ENCODE measurements around the gene TFCP2L1.

The TFCP2L1 gene

DNA sequence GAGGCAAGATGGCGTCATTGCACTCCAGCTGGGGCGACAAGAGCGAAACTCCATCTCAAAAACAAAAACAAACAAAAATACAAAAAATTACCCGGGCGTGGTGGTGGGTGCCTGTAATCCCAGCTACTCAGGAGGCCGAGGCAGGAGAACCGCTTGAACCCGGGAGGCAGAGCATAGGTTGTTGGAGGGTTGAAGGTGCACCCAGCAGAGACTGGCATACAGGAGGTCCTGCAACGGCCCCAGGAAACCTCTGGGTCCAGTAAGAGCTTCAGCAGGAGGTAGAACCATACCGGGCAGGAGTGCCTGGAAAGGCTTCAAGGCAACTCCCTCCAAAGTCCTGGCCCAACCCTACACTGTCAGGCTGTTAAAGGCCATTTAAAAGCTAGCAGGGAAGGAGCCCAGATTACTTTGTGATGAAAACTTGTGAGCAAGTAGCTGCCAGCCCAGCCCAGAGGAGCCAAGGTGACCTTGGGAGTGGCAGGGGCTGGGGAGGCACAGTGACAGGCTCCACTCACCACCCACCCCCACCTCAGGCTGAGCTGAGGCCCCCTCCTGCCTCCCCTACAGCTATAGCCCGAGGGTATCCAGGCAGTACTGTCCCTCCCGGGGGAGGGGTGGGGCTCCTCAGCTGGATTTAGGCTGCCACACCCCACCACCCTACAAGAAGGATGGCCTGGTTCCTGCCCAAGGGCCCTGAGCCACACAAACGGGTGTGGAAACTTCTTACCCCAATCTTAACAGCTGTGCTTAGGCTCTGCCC, 28.1 kb downstream of the TFCP2L1 start:
- in situ Hi-C loops (cut with MboI; ENCODE audit: low pct_unique_long_range_greater_than_20kb, low sequenced_read_pairs, unreplicated experiment): no loop called here
- no peak for DNase-seq (ENCODE audit: low spot score)
- TF ChIP-seq, protein P1, sequence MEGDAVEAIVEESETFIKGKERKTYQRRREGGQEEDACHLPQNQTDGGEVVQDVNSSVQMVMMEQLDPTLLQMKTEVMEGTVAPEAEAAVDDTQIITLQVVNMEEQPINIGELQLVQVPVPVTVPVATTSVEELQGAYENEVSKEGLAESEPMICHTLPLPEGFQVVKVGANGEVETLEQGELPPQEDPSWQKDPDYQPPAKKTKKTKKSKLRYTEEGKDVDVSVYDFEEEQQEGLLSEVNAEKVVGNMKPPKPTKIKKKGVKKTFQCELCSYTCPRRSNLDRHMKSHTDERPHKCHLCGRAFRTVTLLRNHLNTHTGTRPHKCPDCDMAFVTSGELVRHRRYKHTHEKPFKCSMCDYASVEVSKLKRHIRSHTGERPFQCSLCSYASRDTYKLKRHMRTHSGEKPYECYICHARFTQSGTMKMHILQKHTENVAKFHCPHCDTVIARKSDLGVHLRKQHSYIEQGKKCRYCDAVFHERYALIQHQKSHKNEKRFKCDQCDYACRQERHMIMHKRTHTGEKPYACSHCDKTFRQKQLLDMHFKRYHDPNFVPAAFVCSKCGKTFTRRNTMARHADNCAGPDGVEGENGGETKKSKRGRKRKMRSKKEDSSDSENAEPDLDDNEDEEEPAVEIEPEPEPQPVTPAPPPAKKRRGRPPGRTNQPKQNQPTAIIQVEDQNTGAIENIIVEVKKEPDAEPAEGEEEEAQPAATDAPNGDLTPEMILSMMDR (IDR thresholded peaks at IDR 0.05; ENCODE audit: extremely low read depth, insufficient read depth, missing control alignments): no peak

DNA sequence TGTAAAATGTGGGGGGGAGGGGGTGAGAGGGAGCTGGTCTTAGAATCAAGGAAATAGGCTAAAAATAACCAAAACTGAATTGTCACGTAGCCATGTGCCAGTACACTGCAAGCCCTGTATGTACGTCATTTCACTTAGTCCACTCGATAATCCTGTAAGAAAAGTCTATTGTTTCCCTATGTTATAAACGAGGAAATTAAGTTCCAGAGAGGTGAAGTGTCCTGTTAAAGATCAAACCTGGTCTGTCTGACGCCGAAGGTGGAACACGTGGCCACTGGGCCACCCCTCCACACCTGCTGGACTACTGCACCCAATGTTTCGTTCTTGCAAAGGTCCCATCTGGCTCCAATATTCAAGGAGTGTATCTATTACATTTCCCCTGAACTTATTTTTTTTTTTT, 29.6 kb downstream of the TFCP2L1 start:
- no peak for DNase-seq (ENCODE audit: low spot score)
- in situ Hi-C loops (cut with MboI; ENCODE audit: low pct_unique_long_range_greater_than_20kb, low sequenced_read_pairs, unreplicated experiment): no loop called here
- TF ChIP-seq, protein P1 (IDR thresholded peaks at IDR 0.05; ENCODE audit: extremely low read depth, insufficient read depth, missing control alignments): no peak

DNA sequence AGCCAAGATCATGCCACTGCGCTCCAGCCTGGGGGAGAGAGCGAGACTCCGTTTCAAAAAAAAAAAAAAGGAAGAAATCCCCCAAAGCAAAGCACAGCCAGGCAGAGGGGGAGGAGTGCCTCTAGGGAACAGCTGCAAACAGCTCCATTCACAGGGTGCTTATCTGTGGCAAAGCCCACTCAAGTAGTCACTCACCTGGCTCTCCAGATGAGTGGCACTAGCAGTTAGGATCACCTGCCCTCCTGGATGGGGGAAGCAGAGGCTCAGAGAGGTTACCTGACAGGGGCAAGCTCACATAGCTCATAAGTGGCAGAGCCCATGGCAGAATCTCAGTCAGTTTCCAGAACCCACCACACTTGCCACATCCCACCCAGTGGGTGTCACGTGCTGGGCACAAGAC, 30.3 kb downstream of the TFCP2L1 start:
- TF ChIP-seq, protein P1 (IDR thresholded peaks at IDR 0.05; ENCODE audit: extremely low read depth, insufficient read depth, missing control alignments): no peak
- in situ Hi-C loops (cut with MboI; ENCODE audit: low pct_unique_long_range_greater_than_20kb, low sequenced_read_pairs, unreplicated experiment): no loop called here
- no peak for DNase-seq (ENCODE audit: low spot score)

DNA sequence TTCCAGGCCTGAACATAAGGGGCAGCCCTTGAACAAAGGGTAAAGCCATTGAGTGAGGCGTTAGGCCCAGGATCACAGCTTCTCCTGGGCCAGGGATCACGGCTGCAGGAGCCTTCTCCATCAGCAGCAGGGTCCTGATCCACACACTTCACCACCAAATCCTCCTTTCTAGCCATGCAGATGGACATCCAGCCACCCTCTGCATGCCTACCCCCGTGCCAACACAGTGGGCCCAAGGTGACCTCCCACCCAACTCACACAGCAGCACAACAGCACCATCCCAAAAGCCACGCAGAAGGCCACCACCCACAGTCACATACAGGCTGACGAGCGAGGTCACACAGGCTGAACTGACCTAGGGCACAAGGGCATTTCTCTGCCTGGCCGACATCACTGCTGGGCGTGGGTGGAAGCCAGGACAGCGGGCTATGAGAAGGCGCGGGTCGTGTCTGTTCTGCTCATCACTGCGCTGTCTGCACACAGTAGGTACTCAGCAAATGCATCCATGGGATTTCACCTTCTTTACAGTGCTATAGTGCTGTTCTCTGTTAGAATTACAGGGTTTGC, 31.2 kb downstream of the TFCP2L1 start:
- no peak for DNase-seq (ENCODE audit: low spot score)
- in situ Hi-C loops (cut with MboI; ENCODE audit: low pct_unique_long_range_greater_than_20kb, low sequenced_read_pairs, unreplicated experiment): no loop called here
- TF ChIP-seq, protein P1 (IDR thresholded peaks at IDR 0.05; ENCODE audit: extremely low read depth, insufficient read depth, missing control alignments): no peak

DNA sequence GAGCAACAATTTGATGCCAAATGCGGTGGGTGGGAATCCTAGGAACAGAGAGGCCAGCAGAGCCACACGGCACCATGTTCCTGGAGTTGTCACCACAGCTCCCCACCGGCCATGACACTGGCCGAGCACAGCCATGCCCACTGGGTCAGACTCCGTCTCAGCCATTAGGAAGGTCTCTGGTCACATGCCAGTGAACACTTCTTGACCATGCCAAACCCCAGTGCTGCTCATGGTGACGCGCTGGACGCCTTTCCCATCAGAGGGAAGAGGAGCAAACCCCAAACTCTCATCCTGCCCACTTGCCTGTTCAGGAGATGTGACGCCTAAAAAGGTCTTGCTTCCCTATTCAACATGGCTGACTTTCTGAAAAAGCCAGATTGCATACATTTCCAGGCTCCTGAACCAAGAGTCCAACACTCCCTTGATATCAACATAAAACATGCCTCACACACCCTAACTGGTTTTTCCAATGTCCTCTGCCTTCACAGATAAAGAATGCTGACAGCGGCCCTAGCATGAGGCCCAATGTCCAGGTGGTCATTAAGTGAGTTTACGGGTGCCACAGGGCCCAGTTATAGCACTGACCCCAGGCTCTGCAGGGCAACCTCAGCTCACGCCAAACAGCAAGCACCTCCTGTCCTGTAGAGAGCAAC, 31.9 kb downstream of the TFCP2L1 start:
- DNase-seq (ENCODE audit: low spot score): no peak
- TF ChIP-seq, protein P1 (IDR thresholded peaks at IDR 0.05; ENCODE audit: extremely low read depth, insufficient read depth, missing control alignments): no peak
- in situ Hi-C loops (cut with MboI; ENCODE audit: low pct_unique_long_range_greater_than_20kb, low sequenced_read_pairs, unreplicated experiment): no loop called here

DNA sequence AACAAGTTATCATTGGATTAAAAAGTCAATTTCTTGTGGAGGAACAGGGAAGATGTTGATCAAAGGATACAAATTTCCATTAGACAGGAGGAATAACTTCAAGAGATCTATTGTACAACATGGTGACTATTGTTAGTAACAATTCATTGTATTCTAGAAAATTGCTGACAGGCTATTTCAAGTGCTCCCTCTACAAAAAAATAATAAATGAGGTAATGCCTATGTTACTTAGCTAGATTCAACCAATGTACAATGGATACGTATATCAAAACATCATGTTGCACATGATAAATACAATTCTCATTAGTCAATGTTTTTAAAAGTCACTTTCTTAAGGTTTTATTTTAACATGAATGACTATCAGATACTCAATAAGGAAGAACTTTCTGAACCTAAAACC, 33.5 kb downstream of the TFCP2L1 start:
- in situ Hi-C loops (cut with MboI; ENCODE audit: low pct_unique_long_range_greater_than_20kb, low sequenced_read_pairs, unreplicated experiment): no loop called here
- TF ChIP-seq, protein P1 (IDR thresholded peaks at IDR 0.05; ENCODE audit: extremely low read depth, insufficient read depth, missing control alignments): no peak
- no peak for DNase-seq (ENCODE audit: low spot score)
